ENCODE measurements around the gene BTG1.

BTG1 gene

DNA sequence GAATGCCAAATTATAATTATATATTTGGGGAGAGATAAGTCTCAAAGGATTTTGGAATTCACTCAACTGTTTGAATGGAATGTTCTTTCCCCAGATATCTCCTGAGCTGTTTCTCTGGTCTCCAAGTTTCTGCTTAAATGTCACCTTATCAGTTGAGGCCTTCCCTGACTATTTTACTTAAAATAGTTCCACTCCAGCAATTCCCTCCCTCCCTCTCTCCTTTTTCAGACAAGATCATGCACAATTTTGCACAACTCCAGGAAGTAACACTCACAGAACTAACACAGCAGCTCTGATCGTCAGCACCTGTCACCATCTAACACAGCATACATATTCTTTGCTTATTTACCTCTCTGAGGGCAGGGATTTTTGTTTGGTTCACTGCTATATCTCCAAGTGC, 12.5 kb downstream of the BTG1 start:
- ChIA-PET CTCF (interaction anchor here (1.2 to 3.6 kb wide), 8 partner anchors 9 to 751 kb away, joined by 3 to 13 read pairs (median 6); no protein-coding TSS in a partner anchor), POLR2A (interaction anchor here (0.9 to 9.0 kb wide), 3 partner anchors 9 to 274 kb away, joined by 3 to 127 read pairs (median 7); partner anchors contain the start of gene BTG1)
- TF ChIP-seq CTCF (IDR thresholded peaks at IDR 0.05; ENCODE audit: control extremely low read depth, extremely low read depth, low read depth, missing control alignments): no peak
- no peak for DNase-seq (ENCODE audit: extremely low spot score)

DNA sequence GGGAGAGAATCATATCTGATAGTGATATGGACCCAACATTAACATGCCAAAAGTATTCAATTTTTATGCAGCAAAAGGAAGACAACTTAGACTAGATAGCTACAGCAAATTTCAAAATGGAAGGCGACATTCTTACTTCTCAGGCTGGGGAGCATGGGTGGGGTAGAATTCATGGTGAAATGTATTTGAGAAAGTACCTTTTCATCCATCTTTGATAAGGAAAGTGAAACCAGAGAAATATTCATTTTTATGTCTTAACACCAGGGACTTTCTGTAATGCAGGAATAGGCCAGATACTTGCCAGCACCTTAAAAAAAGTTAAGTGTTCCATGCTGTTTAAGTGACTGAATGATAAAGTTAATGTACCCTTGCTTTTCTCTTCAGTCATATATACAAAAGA, 13.4 kb downstream of the BTG1 start:
- no peak for TF ChIP-seq CTCF (IDR thresholded peaks at IDR 0.05; ENCODE audit: control extremely low read depth, extremely low read depth, low read depth, missing control alignments)
- POLR2A ChIA-PET: interaction anchor here (9.0 kb wide), 1 partner anchor 12 kb away, joined by 127 read pairs; the partner anchor contains the start of gene BTG1

GRCh38 chr12:92130999-92131398, 14.6 kb downstream of the BTG1 start:
- ChIA-PET POLR2A (interaction anchor here (0.7 to 9.0 kb wide), 2 partner anchors 14 to 110 kb away, joined by 5 to 127 read pairs; partner anchors contain the start of gene BTG1), CTCF (interaction anchor here (1.0 kb wide), 1 partner anchor 10 kb away, joined by 3 read pairs; no protein-coding TSS in a partner anchor)
- no peak for DNase-seq (ENCODE audit: extremely low spot score)
- no peak for TF ChIP-seq CTCF (IDR thresholded peaks at IDR 0.05; ENCODE audit: control extremely low read depth, extremely low read depth, low read depth, missing control alignments)

More for the DNA sequence above, 13.4 kb downstream of the BTG1 start:
- DNase-seq (ENCODE audit: extremely low spot score): no peak
- CTCF ChIA-PET: interaction anchor here (1.1 to 3.6 kb wide), 4 partner anchors 8 to 750 kb away, joined by 3 to 13 read pairs (median 8); no protein-coding TSS in a partner anchor

DNA sequence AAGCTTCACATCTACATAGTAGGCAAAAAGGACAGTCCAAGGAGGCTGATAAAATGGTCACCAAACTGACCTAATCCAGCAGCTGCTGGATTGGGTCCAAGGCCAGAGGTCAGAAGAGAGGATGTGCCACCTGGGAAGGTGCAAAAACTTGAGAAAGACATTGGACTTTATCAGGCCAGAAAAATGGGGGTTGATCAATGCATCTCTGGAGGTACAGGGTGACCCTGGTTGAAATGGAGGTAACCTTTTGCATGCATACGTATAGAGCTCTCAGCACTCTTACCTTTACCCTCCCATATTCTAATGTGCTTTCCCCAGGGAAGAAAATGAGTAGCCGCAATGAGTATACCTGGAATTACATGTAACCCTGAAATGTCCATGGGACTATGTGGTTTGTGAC, 16.0 kb downstream of the BTG1 start:
- ChIA-PET CTCF (interaction anchor here (1.5 kb wide), 2 partner anchors 15 to 748 kb away, joined by 3 to 6 read pairs; no protein-coding TSS in a partner anchor), POLR2A (interaction anchor here (9.0 kb wide), 1 partner anchor 15 kb away, joined by 127 read pairs; the partner anchor contains the start of gene BTG1)
- no peak for TF ChIP-seq CTCF (IDR thresholded peaks at IDR 0.05; ENCODE audit: control extremely low read depth, extremely low read depth, low read depth, missing control alignments)
- DNase-seq (ENCODE audit: extremely low spot score): no peak

DNA sequence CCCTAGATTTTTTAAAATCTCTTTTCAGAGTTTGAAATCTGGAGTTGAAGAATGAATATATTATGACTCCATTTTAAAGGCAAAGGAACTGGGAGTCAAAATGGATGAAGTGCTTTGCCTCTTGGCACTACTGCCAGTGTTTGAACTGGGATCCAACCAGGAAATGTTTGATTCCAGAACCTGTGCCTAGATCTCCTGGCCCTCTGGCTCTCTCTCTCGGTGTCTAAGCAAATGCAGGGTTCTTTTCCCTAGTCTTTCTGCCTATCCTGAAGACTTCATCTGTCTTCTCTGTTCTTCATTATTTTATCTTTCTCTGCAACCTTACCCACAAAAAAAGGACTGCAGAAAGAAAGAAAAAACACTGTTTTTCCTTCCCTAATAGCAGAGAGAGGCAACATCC, 17.0 kb downstream of the BTG1 start:
- DNase-seq (ENCODE audit: extremely low spot score): no peak
- POLR2A ChIA-PET: no interaction called here
- no peak for TF ChIP-seq CTCF (IDR thresholded peaks at IDR 0.05; ENCODE audit: control extremely low read depth, extremely low read depth, low read depth, missing control alignments)
- CTCF ChIA-PET: interaction anchor here (1.5 kb wide), 1 partner anchor 747 kb away, joined by 6 read pairs; no protein-coding TSS in a partner anchor

DNA sequence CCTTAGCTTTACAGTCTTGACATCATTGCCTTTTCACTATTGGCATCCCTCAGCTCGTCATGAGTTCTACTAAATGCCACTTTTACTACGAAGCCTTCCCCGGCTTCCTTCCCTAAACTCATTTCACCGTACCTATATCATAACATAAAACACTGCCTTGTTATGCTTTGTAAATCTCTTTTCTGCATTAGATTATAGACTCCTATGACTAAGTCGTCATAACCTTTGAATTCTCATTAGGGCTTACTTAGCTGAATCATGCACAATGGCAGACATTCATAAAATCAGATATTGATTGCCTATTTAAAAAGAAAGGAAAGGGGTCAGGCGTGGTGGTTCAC, 21.0 kb downstream of the BTG1 start:
- DNase-seq (ENCODE audit: extremely low spot score): no peak
- no peak for TF ChIP-seq CTCF (IDR thresholded peaks at IDR 0.05; ENCODE audit: control extremely low read depth, extremely low read depth, low read depth, missing control alignments)
- ChIA-PET POLR2A (interaction anchor here (0.7 to 1.4 kb wide), 3 partner anchors 17 to 668 kb away, joined by 5 to 6 read pairs (median 5); partner anchors contain the start of gene BTG1), CTCF (interaction anchor here (0.8 to 3.6 kb wide), 8 partner anchors 9 to 313 kb away, joined by 3 to 13 read pairs (median 4); no protein-coding TSS in a partner anchor)

Data from GM10248 (cell line).